ENCODE measurements around the gene KCNS1. TPM values are rescaled to one million over a fixed set of nuclear protein-coding genes. Genes with fewer than 3 reads are reported as not detected.

Gene KCNS1
- total RNA-seq, 2 experiments from 2014 or later, result not detected

DNA sequence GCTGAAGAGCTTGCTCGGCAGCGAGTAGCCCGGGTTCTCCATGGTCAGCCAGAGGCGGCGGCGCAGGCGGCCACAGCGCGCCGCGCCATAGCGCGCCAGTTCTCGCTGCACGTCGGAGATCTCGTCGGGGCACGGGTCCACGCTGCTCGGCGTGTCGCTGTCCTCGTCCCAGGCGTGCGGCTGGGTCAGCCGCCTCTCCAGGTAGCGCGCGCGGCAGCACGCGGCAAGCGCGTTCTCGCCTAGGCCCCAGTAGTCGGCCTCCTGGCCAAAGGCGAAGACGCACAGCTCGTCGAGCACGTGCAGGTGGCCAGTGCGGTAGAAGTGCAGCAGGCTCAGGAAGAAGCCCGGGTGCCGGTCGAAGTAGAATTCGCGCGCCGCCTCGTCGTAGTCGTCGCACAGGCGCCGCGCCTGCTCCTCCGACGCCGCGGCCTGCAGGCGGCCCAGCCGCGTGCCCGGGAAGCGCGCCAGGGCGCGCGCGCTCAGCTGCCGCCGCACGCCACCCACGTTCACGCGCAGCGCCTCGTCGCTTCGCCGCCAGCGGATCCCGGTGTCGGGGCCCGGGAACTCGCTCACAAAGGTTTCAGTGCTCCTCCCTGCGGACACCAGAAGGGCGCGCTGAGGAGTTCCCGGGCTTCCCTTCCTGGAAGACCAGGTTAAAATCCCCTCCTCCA, 2.7 kb downstream of the KCNS1 start:
- Histone ChIP-seq H3K4me1 (ENCODE audit: insufficient read depth, low read length, poor library complexity, severe bottlenecking) (no peaks in the 10 kb centered on the region), H3K79me2 (ENCODE audit: insufficient read depth, low read depth, low read length) (no peaks in the 10 kb centered on the region), H3K9me3 (ENCODE audit: low read length) (no peaks in the 10 kb centered on the region), H3K4me2 (ENCODE audit: low read length) (no peak overlapping the region), H3K36me3 (ENCODE audit: insufficient read depth, low read length) (no peaks in the 10 kb centered on the region), H2AFZ (ENCODE audit: low read length) (no peak overlapping the region), H4K20me1 (ENCODE audit: insufficient read depth, low read length) (no peaks in the 10 kb centered on the region; the same call in 1 of the 2 replicates), H3K9me2 (ENCODE audit: insufficient read depth, low read length) (no peaks in the 10 kb centered on the region), H3K4me3 (ENCODE audit: low read depth, low read length, poor library complexity, severe bottlenecking) (no peak overlapping the region), H3K27ac (ENCODE audit: low read depth, low read length, poor library complexity, severe bottlenecking) (no peak overlapping the region)
- no TSS peak for BruUV-seq (replicated peaks)
- intact Hi-C loops (cut with micrococcal nuclease; ENCODE audit: unreplicated experiment), result loop anchor here (5.0 kb wide), 1 partner anchor 186 kb away; the partner anchor contains the start of gene PABPC1L
- ChIA-PET POLR2A (no interaction called here), CTCF (ENCODE audit: unreplicated experiment) (no interaction called here)
- DNase-seq (ENCODE audit: low spot score), result no peak
- TF ChIP-seq CTCF (conservative IDR thresholded peaks at IDR 0.05; ENCODE audit: low read length) (no peak), EZH2phosphoT487 (IDR thresholded peaks at IDR 0.05; ENCODE audit: borderline replicate concordance, low read depth, low read length) (no peak)

DNA sequence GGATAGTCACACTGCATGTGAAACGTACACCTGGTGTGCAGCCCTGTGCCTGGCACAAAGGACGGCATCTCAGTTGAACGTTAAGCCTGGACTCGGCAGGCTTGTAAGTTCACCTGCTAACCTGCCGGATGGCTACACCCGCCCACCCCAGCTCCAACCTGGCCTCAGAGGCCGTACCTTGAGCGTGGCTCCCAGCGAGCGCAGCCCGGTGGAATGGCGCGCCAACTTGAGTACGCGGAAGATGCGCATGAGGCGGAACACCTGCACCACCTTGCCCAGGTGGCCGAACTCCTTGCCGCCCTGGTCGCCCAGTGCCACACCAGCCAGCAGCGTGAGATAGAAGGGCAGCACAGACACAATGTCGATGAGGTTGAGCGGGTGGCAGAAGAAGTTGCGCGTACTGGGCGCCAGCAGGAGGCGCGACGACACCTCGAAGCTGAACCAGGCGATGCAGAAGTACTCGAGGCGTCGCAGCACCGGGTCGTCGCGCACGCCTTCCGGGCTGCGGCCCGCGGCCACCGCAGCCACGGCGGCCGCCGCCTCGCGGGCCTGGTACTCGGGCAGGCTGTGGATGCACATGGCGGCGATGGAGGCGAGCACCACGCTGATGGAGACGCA, 3.3 kb downstream of the KCNS1 start:
- Histone ChIP-seq H2AFZ (ENCODE audit: low read length) (no peak overlapping the region), H4K20me1 (ENCODE audit: insufficient read depth, low read length) (no peaks in the 10 kb centered on the region; the same call in 1 of the 2 replicates), H3K9me2 (ENCODE audit: insufficient read depth, low read length) (no peaks in the 10 kb centered on the region), H3K4me3 (ENCODE audit: low read depth, low read length, poor library complexity, severe bottlenecking) (no peak overlapping the region), H3K27ac (ENCODE audit: low read depth, low read length, poor library complexity, severe bottlenecking) (no peak overlapping the region), H3K36me3 (ENCODE audit: insufficient read depth, low read length) (no peaks in the 10 kb centered on the region), H3K79me2 (ENCODE audit: insufficient read depth, low read depth, low read length) (no peaks in the 10 kb centered on the region), H3K4me1 (ENCODE audit: insufficient read depth, low read length, poor library complexity, severe bottlenecking) (no peaks in the 10 kb centered on the region), H3K4me2 (ENCODE audit: low read length) (no peak overlapping the region), H3K9me3 (ENCODE audit: low read length) (no peaks in the 10 kb centered on the region)
- intact Hi-C loops (cut with micrococcal nuclease; ENCODE audit: unreplicated experiment), result loop anchor here (5.0 kb wide), 1 partner anchor 185 kb away; the partner anchor contains the start of gene PABPC1L
- no peak for DNase-seq (ENCODE audit: low spot score)
- ChIA-PET CTCF (ENCODE audit: unreplicated experiment) (no interaction called here), POLR2A (no interaction called here)
- TF ChIP-seq EZH2phosphoT487 (IDR thresholded peaks at IDR 0.05; ENCODE audit: borderline replicate concordance, low read depth, low read length) (no peak), CTCF (conservative IDR thresholded peaks at IDR 0.05; ENCODE audit: low read length) (no peak)
- BruUV-seq (replicated peaks), result no TSS peak

DNA sequence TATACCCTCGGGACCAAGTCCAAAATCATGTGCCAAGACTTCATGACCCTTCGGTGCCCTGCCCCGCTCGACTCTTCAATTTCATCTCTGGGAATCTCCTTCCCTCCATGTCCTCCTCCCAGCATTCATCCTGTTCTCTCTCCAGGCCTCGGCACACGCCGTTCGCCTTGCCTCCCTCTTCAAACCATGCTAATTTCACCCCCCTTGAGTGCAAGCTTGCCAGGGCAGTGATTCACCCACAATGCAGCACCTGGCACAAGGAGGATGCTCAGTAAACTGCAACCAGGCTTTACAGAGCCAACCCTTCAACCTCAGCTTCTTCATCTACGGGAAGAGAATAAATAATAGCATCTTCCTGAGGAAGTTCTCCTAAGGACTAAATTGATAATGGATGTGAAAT, 4.1 kb downstream of the KCNS1 start:
- intact Hi-C loops (cut with micrococcal nuclease; ENCODE audit: unreplicated experiment), result loop anchor here (1.0 to 5.0 kb wide), 2 partner anchors 85 to 184 kb away; partner anchors contain the start of gene PABPC1L
- no peaks in the 10 kb centered on the region for H3K9me3 ChIP-seq (ENCODE audit: low read length)
- no peaks in the 10 kb centered on the region for H3K9me2 ChIP-seq (ENCODE audit: insufficient read depth, low read length)
- POLR2A ChIA-PET, result no interaction called here
- no peak overlapping the region for H2AFZ ChIP-seq (ENCODE audit: low read length)
- BruUV-seq (replicated peaks), result no TSS peak
- no peak for TF ChIP-seq EZH2phosphoT487 (IDR thresholded peaks at IDR 0.05; ENCODE audit: borderline replicate concordance, low read depth, low read length)
- TF ChIP-seq CTCF (conservative IDR thresholded peaks at IDR 0.05; ENCODE audit: low read length), result no peak
- no peaks in the 10 kb centered on the region for H3K36me3 ChIP-seq (ENCODE audit: insufficient read depth, low read length)
- no peaks in the 10 kb centered on the region; the same call in 1 of the 2 replicates for H4K20me1 ChIP-seq (ENCODE audit: insufficient read depth, low read length)
- no peak for DNase-seq (ENCODE audit: low spot score)
- no peaks in the 10 kb centered on the region for H3K79me2 ChIP-seq (ENCODE audit: insufficient read depth, low read depth, low read length)
- CTCF ChIA-PET (ENCODE audit: unreplicated experiment), result interaction anchor here (0.6 to 1.7 kb wide), 2 partner anchors 25 to 240 kb away, joined by 3 to 4 read pairs; no protein-coding TSS in a partner anchor
- H3K4me1 ChIP-seq (ENCODE audit: insufficient read depth, low read length, poor library complexity, severe bottlenecking), result no peaks in the 10 kb centered on the region
- no peak overlapping the region for H3K27ac ChIP-seq (ENCODE audit: low read depth, low read length, poor library complexity, severe bottlenecking)
- no peak overlapping the region for H3K4me2 ChIP-seq (ENCODE audit: low read length)
- H3K4me3 ChIP-seq (ENCODE audit: low read depth, low read length, poor library complexity, severe bottlenecking), result no peak overlapping the region
